Muscle of leg (tissue), 11 donors: ENCODE results near the gene FABP6. TPM values are rescaled to one million over a fixed set of nuclear protein-coding genes. Genes with fewer than 3 reads are reported as not detected.
A peak's percentile ranks its signal among the peaks of the same experiment; 100 is the strongest.

Experiments used
- DNase-seq: peaks from one replicate; pipeline ENCODE4 v3.0.0; 2013
- H3K27ac ChIP-seq: one replicate; pipeline ENCODE4 v1.5.1; 2013; ENCODE audit warnings: mild to moderate bottlenecking, low read length, control low read depth
- H3K27me3 ChIP-seq: one replicate; pipeline ENCODE4 v1.6.1; 2013; ENCODE audit warnings: low read length; ENCODE audit not compliant: control insufficient read depth, insufficient read depth
- H3K36me3 ChIP-seq: one replicate; pipeline ENCODE4 v1.6.1; 2013; ENCODE audit warnings: low read length; ENCODE audit not compliant: control insufficient read depth, insufficient read depth
- H3K4me1 ChIP-seq: one replicate; pipeline ENCODE4 v1.6.1; 2013; ENCODE audit warnings: low read length; ENCODE audit not compliant: control insufficient read depth, insufficient read depth
- H3K4me3 ChIP-seq: one replicate; pipeline ENCODE4 v1.5.1; 2013; ENCODE audit warnings: low read length, control low read depth
- H3K9me3 ChIP-seq: replicated peaks from 2 replicates; pipeline ENCODE4 v1.6.1; 2013; ENCODE audit warnings: low read depth, low read length; ENCODE audit not compliant: control insufficient read depth
- WGBS: methylation state at CpG from one replicate; pipeline ENCODE4 v1.1.5; 2013; ENCODE audit warnings: missing lambda C conversion rate; ENCODE audit not compliant: insufficient coverage; 5-methylcytosine and 5-hydroxymethylcytosine counted together
- polyA plus RNA-seq, 8 donors: library from polyadenylated mRNA; unstranded; fragments of 120-200 nt; gene quantifications; one replicate each; pipeline versions ENCODE4 v1.2.1 to v1.2.3, GENCODE V29; 2013; ENCODE audit warnings: inconsistent platforms in 1 of 8, low replicate concordance in 1 of 8; ENCODE audit not compliant: insufficient read length in 8 of 8, insufficient read depth in 1 of 8
- total RNA-seq: library from RNA; stranded (reverse); fragments of 120-200 nt; gene quantifications from one replicate; pipeline ENCODE4 v1.2.4, GENCODE V29; 2013

The FABP6 gene
- total and polyA plus RNA-seq, 9 donors, result 0.09 to 0.90 (median 0.38) TPM; not detected in 2

GRCh38 chr5:160260006-160260775 lies 30.9 kb downstream of the FABP6 start:
- Histone ChIP-seq H3K27ac (no peak overlapping the region), H3K4me1 (peaks cover 17% of the 10 kb centered on the region), H3K9me3 (no peaks in the 10 kb centered on the region), H3K27me3 (no peaks in the 10 kb centered on the region), H3K36me3 (peaks cover 10% of the 10 kb centered on the region), H3K4me3 (no peak overlapping the region)
- whole genome bisulfite sequencing, result 85% methylated on average over 11 of the region's 14 CpGs
- no peak for DNase-seq

GRCh38 chr5:160260881-160261815 lies 31.8 kb downstream of the FABP6 start:
- peak; percentile 23 for DNase-seq
- WGBS, result 50% methylated on average over 13 of the region's 22 CpGs
- peaks cover 17% of the 10 kb centered on the region for H3K4me1 ChIP-seq
- no peaks in the 10 kb centered on the region for H3K27me3 ChIP-seq
- H3K36me3 ChIP-seq, result peaks cover 5% of the 10 kb centered on the region
- no peak overlapping the region for H3K27ac ChIP-seq
- no peak overlapping the region for H3K4me3 ChIP-seq
- no peaks in the 10 kb centered on the region for H3K9me3 ChIP-seq

- H3K4me3 ChIP-seq, result no peak overlapping the region
- H3K9me3 ChIP-seq, result no peaks in the 10 kb centered on the region
- H3K27ac ChIP-seq, result no peak overlapping the region
- H3K27me3 ChIP-seq, result no peaks in the 10 kb centered on the region
- 26% methylated on average over 15 of the region's 16 CpGs for WGBS
- DNase-seq, result peak; percentile 51
- peaks cover 17% of the 10 kb centered on the region for H3K4me1 ChIP-seq
- peaks cover 5% of the 10 kb centered on the region for H3K36me3 ChIP-seq
Measured at GRCh38 chr5:160262151-160263074, 33.1 kb downstream of the FABP6 start.

GRCh38 chr5:160263326-160263855 lies 34.1 kb downstream of the FABP6 start:
- H3K4me1 ChIP-seq, result peaks cover 17% of the 10 kb centered on the region
- no peak overlapping the region for H3K27ac ChIP-seq
- H3K27me3 ChIP-seq, result no peaks in the 10 kb centered on the region
- 28% methylated on average over 2 of the region's 4 CpGs for WGBS
- H3K4me3 ChIP-seq, result no peak overlapping the region
- DNase-seq, result peak; percentile 44
- H3K36me3 ChIP-seq, result peaks cover 5% of the 10 kb centered on the region
- H3K9me3 ChIP-seq, result no peaks in the 10 kb centered on the region

- Histone ChIP-seq H3K36me3 (peaks cover 4% of the 10 kb centered on the region), H3K27me3 (no peaks in the 10 kb centered on the region), H3K4me1 (peaks cover 23% of the 10 kb centered on the region), H3K9me3 (no peaks in the 10 kb centered on the region), H3K27ac (no peak overlapping the region), H3K4me3 (no peak overlapping the region)
- 83% methylated on average over 4 of the region's 5 CpGs for WGBS
- DNase-seq, result no peak
Measured at GRCh38 chr5:160266044-160266443, 36.7 kb downstream of the FABP6 start.

GRCh38 chr5:160266752-160267345 lies 37.5 kb downstream of the FABP6 start:
- Histone ChIP-seq H3K36me3 (peaks cover 4% of the 10 kb centered on the region), H3K27ac (no peak overlapping the region), H3K9me3 (no peaks in the 10 kb centered on the region), H3K4me1 (peaks cover 25% of the 10 kb centered on the region), H3K4me3 (no peak overlapping the region), H3K27me3 (no peaks in the 10 kb centered on the region)
- DNase-seq, result no peak
- 67% methylated on average over 2 of the region's 9 CpGs for WGBS

GRCh38 chr5:160268121-160268520 lies 38.8 kb downstream of the FABP6 start:
- WGBS, result 96% methylated on average over 5 of the region's 5 CpGs
- no peaks in the 10 kb centered on the region for H3K9me3 ChIP-seq
- H3K27ac ChIP-seq, result no peak overlapping the region
- DNase-seq, result no peak
- H3K4me3 ChIP-seq, result no peak overlapping the region
- peaks cover 4% of the 10 kb centered on the region for H3K36me3 ChIP-seq
- no peaks in the 10 kb centered on the region for H3K27me3 ChIP-seq
- H3K4me1 ChIP-seq, result peaks cover 19% of the 10 kb centered on the region

GRCh38 chr5:160269017-160269416 lies 39.7 kb downstream of the FABP6 start:
- Histone ChIP-seq H3K27ac (no peak overlapping the region), H3K4me1 (peaks cover 19% of the 10 kb centered on the region), H3K9me3 (no peaks in the 10 kb centered on the region), H3K27me3 (no peaks in the 10 kb centered on the region), H3K36me3 (peaks cover 4% of the 10 kb centered on the region), H3K4me3 (no peak overlapping the region)
- WGBS, result 64% methylated on average over 10 of the region's 10 CpGs
- DNase-seq, result peak; percentile 80

GRCh38 chr5:160270704-160271103 lies 41.4 kb downstream of the FABP6 start:
- WGBS, result 50% methylated on average over 1 of the region's 4 CpGs
- Histone ChIP-seq H3K9me3 (no peaks in the 10 kb centered on the region), H3K27ac (no peak overlapping the region)

More at GRCh38 chr5:160270704-160271103, 41.4 kb downstream of the FABP6 start:
- H3K27me3 ChIP-seq, result no peaks in the 10 kb centered on the region
- H3K4me1 ChIP-seq, result peaks cover 19% of the 10 kb centered on the region
- H3K4me3 ChIP-seq, result no peak overlapping the region
- peak; percentile 33 for DNase-seq
- peaks cover 4% of the 10 kb centered on the region for H3K36me3 ChIP-seq
